K562 (cell line): ENCODE measurements around the gene CGREF1. TPM values are rescaled to one million over a fixed set of nuclear protein-coding genes. Genes with fewer than 3 reads are reported as not detected.
A peak's percentile ranks its signal among the peaks of the same experiment; 100 is the strongest.

Source experiments
- ARID1B ChIP-seq: fragments of 450-650 bp; IDR thresholded peaks from 2 replicates; pipeline ENCODE4 v1.6.1; 2016; ENCODE audit warnings: antibody characterized with exemption, mild to moderate bottlenecking, inconsistent platforms
- CHD2 ChIP-seq: IDR thresholded peaks from 2 replicates; pipeline ENCODE4 v1.6.1; 2011; ENCODE audit warnings: low read depth, low read length
- ESRRB ChIP-seq: fragments of 250-450 bp; sonication (Bioruptor Pico); IDR thresholded peaks from 2 replicates; pipeline ENCODE4 v1.5.0; 2020; ENCODE audit warnings: mild to moderate bottlenecking, moderate library complexity, borderline replicate concordance
- FOSL1 ChIP-seq: fragments of 200-800 bp; sonication (Bioruptor generic); conservative IDR thresholded peaks from 2 replicates; pipeline ENCODE4 v1.6.1; 2016; ENCODE audit warnings: missing genetic modification characterization, missing compliant biosample characterization
- FOXK2 ChIP-seq, 2 experiments: fragments of 450-650 bp; IDR thresholded peaks in 1 of 2; conservative IDR thresholded peaks in 1 of 2; 2 replicates each; pipeline ENCODE4 v1.6.1; 2016; ENCODE audit warnings: low read depth in 2 of 2, mild to moderate bottlenecking in 1 of 2
- HMG20A ChIP-seq: fragments of 450-650 bp; formaldehyde crosslinking; conservative IDR thresholded peaks from 2 replicates; pipeline ENCODE4 v1.4.0; 2020; ENCODE audit warnings: mild to moderate bottlenecking, mixed read lengths
- HSF4 ChIP-seq: fragments of 250-450 bp; sonication (Bioruptor Pico); IDR thresholded peaks from 2 replicates; pipeline ENCODE4 v2.1.2; 2022; ENCODE audit warnings: mild to moderate bottlenecking, moderate library complexity, borderline replicate concordance
- MAFK ChIP-seq: IDR thresholded peaks from 2 replicates; pipeline ENCODE4 v1.6.1; 2011; ENCODE audit warnings: low read length, improper control_type of control experiment
- NR2F6 ChIP-seq: fragments of 450-650 bp; formaldehyde crosslinking; IDR thresholded peaks from 2 replicates; pipeline ENCODE4 v1.4.0; 2020; ENCODE audit warnings: mild to moderate bottlenecking
- PHF20 ChIP-seq: fragments of 450-650 bp; IDR thresholded peaks from 2 replicates; pipeline ENCODE4 v1.6.1; 2018; ENCODE audit not compliant: partially characterized antibody
- PTRF ChIP-seq: fragments of 450-650 bp; IDR thresholded peaks from 2 replicates; pipeline ENCODE4 v1.6.1; 2016; ENCODE audit warnings: mild to moderate bottlenecking, missing genetic modification characterization, missing compliant biosample characterization
- RAD51 ChIP-seq: fragments of 450-650 bp; IDR thresholded peaks from 2 replicates; pipeline ENCODE4 v1.7.1; 2016; ENCODE audit warnings: low read depth, mild to moderate bottlenecking, borderline replicate concordance
- RBM25 ChIP-seq: fragments of 200-400 bp; formaldehyde crosslinking; IDR thresholded peaks from 2 replicates; pipeline ENCODE4 v1.6.1; 2018; ENCODE audit warnings: low read length, low read depth, moderate library complexity; ENCODE audit not compliant: severe bottlenecking
- TAF1 ChIP-seq: IDR thresholded peaks from 2 replicates; pipeline ENCODE4 v1.6.1; 2011; ENCODE audit warnings: mild to moderate bottlenecking, low read length, moderate library complexity; ENCODE audit not compliant: insufficient read depth, control insufficient read depth, severe bottlenecking; ENCODE audit errors: extremely low read depth
- TCF7L2 ChIP-seq: fragments of 150-350 bp; IDR thresholded peaks from 2 replicates; pipeline ENCODE4 v1.6.1; 2016; ENCODE audit warnings: low read depth, mild to moderate bottlenecking, low read length, moderate library complexity
- TRIM25 ChIP-seq: fragments of 450-650 bp; IDR thresholded peaks from 2 replicates; pipeline ENCODE4 v1.7.0; 2016; ENCODE audit warnings: borderline replicate concordance
- YY1 ChIP-seq, 3 experiments: IDR thresholded peaks; 2 replicates each; pipeline ENCODE4 v1.6.1; 2011; ENCODE audit warnings: low read length in 2 of 3, mild to moderate bottlenecking in 2 of 3, moderate library complexity in 2 of 3, borderline replicate concordance in 1 of 3, control low read depth in 1 of 3, low read depth in 1 of 3; ENCODE audit not compliant: insufficient read depth in 3 of 3, insufficient replicate concordance in 2 of 3, control insufficient read depth in 1 of 3, insufficient read length in 1 of 3; ENCODE audit errors: extremely low read depth in 1 of 3
- ZNF197 ChIP-seq: fragments of 200-800 bp; sonication (Bioruptor generic); IDR thresholded peaks from 2 replicates; pipeline ENCODE4 v1.6.1; 2016; ENCODE audit warnings: low read depth, missing genetic modification characterization, missing compliant biosample characterization
- ZNF24 ChIP-seq: fragments of 450-650 bp; IDR thresholded peaks from 2 replicates; pipeline ENCODE4 v1.6.1; 2016
- ZNF280A ChIP-seq: fragments of 450-650 bp; IDR thresholded peaks from 2 replicates; pipeline ENCODE4 v1.6.1; 2018; ENCODE audit warnings: mild to moderate bottlenecking, low read depth; ENCODE audit not compliant: partially characterized antibody
- ZNF311 ChIP-seq: fragments of 250-450 bp; sonication (Bioruptor Pico); IDR thresholded peaks from 2 replicates; pipeline ENCODE4 v1.4.0; 2020; ENCODE audit warnings: mild to moderate bottlenecking, moderate library complexity
- ZNF431 ChIP-seq: sonication (generic); formaldehyde crosslinking; IDR thresholded peaks from 2 replicates; pipeline ENCODE4 v1.8.0; 2022; ENCODE audit warnings: mild to moderate bottlenecking, missing genetic modification reagents
- ZNF717 ChIP-seq: fragments of 250-450 bp; sonication (Bioruptor Pico); IDR thresholded peaks from 2 replicates; pipeline ENCODE4 v1.5.0; 2021
- ZNF75A ChIP-seq: fragments of 450-650 bp; formaldehyde crosslinking; IDR thresholded peaks from 2 replicates; pipeline ENCODE4 v1.4.0; 2020; ENCODE audit warnings: mild to moderate bottlenecking
- polyA plus RNA-seq, 8 experiments: library from polyadenylated mRNA; depleted of rRNA in 4 of 8; stranded (reverse) in 5 of 8; unstranded in 3 of 8; fragments of >200 nt; fragmentation: Nextera tagmentation in 2 of 8; fragmentation: Illumina TruSeq in 1 of 8; extraction: Ambion mirVana in 2 of 8; extraction: Trizol in 1 of 8; gene quantifications; 2 replicates each; pipeline versions ENCODE4 v1.2.1 to v1.2.3, GENCODE V29; 2011 to 2014; ENCODE audit warnings: inconsistent platforms in 1 of 8, missing spikeins in 1 of 8
- total RNA-seq, 7 experiments: library from RNA; depleted of rRNA in 6 of 7; stranded (reverse); fragments of >200 nt in 6 of 7; fragmentation: Illumina TruSeq in 2 of 7; extraction: Trizol in 2 of 7; gene quantifications; 2 replicates each; pipeline versions ENCODE4 v1.2.1 to v1.2.3, GENCODE V29; 2011 to 2021; ENCODE audit warnings: low replicate concordance in 1 of 7

Gene CGREF1
- total and polyA plus RNA-seq, 9 of the 15 experiments (the other 6 are each of a cell fraction or from before 2014, with no cell fraction given), result 0.07 to 0.50 (median 0.37) TPM

GRCh38 chr2:27162151-27163121, 43.5 kb upstream of the CGREF1 start (continued):
- TF ChIP-seq TRIM25 (no peak), ZNF311 (no peak), ZNF717 (no peak), MAFK (no peak), PTRF (tag) (no peak), HSF4 (no peak), NR2F6 (no peak), ZNF197 (no peak), HMG20A (CRISPR knock-in tag) (no peak), ZNF431 (CRISPR knock-in tag) (no peak), ESRRB (CRISPR knock-in tag) (no peak), RBM25 (no peak), YY1 (IDR thresholded peaks at IDR 0.05; ENCODE audit: borderline replicate concordance in 1 of 3, control insufficient read depth in 1 of 3, extremely low read depth in 1 of 3, insufficient read depth in 3 of 3, insufficient read length in 1 of 3, insufficient replicate concordance in 2 of 3, low read depth in 1 of 3, low read length in 2 of 3) (peak in 1 of 3 experiments; percentile 32), TAF1 (no peak), TCF7L2 (no peak), ZNF75A (CRISPR knock-in tag) (no peak), ZNF24 (no peak), ARID1B (peak; percentile 41; the same call in 1 of the 2 replicates), PHF20 (no peak), FOXK2 (conservative IDR thresholded peaks at IDR 0.05 in 1 of 2, IDR thresholded peaks at IDR 0.05 in 1 of 2; ENCODE audit: low read depth in 2 of 2) (no peak), FOSL1 (tag) (peak; percentile 77), RAD51 (no peak), CHD2 (no peak), ZNF280A (no peak)
